ENCODE measurements around the gene ZNF319.

The ZNF319 gene

DNA sequence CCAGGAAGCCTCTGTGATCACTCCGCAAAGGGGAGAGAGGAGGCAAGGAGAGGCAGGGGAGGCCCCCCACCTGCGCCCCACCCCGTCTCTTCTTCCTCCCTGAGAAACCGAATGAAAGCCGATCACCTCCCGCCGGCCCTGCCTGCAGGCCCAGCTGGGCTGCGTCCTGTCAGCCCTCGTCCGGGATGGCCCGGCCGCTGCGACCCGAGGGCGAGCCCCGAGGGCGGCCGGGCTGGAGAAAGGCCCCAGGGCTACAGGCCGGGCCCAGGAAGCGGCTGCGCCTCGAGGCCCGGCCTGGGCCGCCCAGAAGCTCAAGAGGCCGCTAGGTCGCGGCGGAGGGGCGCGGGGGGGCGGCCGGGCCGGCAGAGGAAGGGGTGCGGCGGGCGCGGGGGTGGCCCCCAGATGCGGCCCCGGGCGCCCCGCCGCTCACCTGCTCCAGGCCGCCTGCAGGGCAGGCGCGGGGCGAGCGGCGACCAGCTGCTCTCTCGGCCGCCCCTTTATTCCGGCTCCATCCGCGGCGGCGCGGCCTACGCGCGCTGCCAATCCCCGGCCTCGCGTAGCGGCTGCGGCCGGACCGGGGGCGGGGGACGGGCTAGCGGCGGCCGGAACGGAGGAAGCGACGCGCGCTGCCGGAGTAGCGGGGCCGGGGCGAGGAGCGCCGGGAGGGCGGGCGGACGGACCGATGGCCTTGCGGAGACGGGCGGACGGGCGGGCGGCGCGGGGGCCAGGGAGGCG is at the start of gene ZNF319:
ZNF319 (minus strand) TSS at position 702 of the 735 bp plus-strand sequence. CDS start 2,407 bp downstream, outside the sequence.
- peak within 1 kb of the TSS; percentile 75 to 94 (median 90) for H3K27ac ChIP-seq
- H3K4me3 ChIP-seq, result peak within 1 kb of the TSS; percentile 59 to 88 (median 77)

- H3K4me3 ChIP-seq, result no peak overlapping the region
These were observed 49.0 kb upstream of the ZNF319 start for GRCh38 chr16:58049232-58050185.

GRCh38 chr16:58048494-58049231 is 48.2 kb upstream of the ZNF319 start:
- Histone ChIP-seq H3K27ac (no peak overlapping the region), H3K4me3 (no peak overlapping the region)

More at GRCh38 chr16:58049232-58050185, 49.0 kb upstream of the ZNF319 start:
- no peak overlapping the region for H3K27ac ChIP-seq

- Histone ChIP-seq H3K27ac (peak overlapping the region in 7 of 21 experiments; percentile 3 to 60 (median 22)), H3K4me3 (no peak overlapping the region)
These were observed 47.3 kb upstream of the ZNF319 start for GRCh38 chr16:58047557-58048348.

- peak overlapping the region in 3 of 21 experiments; percentile 22 to 60 (median 33) for H3K27ac ChIP-seq
- no peak overlapping the region for H3K4me3 ChIP-seq
These were observed 46.5 kb upstream of the ZNF319 start for GRCh38 chr16:58046936-58047335.

DNA sequence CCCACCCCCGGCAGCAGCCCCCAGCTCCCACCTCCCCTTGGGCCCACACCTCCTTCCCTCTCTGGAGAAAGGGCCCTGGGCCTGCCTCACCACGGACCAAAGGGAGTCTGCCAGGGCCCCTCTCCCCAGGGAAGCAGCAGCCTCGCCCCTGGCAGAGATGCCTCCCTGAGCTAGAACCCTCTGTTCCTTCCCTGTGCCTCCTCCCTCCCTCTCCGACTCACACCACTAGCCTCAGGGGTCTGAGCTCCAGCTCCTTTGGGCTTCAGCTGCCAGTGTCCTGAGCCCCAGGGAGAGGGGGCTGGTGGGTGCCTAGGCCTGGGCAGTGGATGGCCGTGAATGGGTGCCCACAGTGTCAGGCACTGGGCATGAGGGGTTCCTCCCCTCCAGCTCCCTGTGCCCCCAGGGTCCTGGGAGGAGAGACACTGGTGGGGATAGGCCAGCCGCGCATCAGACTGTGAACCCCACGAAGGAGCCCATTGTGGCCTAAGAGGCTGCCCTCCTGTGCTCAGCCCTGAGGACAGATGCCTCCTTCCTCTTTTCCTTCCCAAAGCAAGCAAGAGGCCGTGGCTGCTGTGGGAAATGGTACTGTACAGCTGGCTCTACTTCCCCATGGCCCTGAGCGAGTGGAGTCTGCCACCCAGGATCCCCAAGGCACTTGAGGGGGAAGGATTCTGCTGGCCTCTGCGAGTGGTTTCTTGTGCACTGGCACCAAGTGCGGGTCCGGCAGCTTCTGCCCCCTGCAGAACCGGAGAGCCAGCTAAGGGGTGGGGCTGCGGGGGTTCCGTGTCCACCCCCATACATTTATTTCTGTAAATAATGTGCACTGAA is 45.8 kb upstream of the ZNF319 start:
- Histone ChIP-seq H3K4me3 (no peak overlapping the region), H3K27ac (no peak overlapping the region)

DNA sequence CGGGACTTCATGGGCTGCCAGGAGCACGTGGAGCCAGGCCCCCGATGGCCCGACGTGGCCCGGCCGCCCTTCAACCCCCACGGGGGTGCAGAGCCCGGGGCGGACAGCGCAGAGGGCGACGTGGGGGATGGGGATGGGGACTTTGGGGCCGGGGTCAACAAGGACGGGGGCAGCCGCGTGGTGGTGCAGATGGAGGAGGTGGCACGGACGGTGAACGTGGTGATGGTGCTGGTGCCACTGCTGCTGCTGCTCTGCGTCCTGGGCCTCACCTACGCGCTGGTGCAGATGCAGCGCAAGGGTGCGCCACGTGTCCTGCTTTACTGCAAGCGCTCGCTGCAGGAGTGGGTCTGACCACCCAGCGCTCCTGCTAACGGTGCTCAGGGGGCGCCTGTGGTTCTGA is 44.6 kb upstream of the ZNF319 start:
- Histone ChIP-seq H3K27ac (no peak overlapping the region), H3K4me3 (no peak overlapping the region)

- H3K4me3 ChIP-seq, result no peak overlapping the region
- H3K27ac ChIP-seq, result no peak overlapping the region
These were observed 44.0 kb upstream of the ZNF319 start for GRCh38 chr16:58044266-58045019.

- Histone ChIP-seq H3K27ac (no peak overlapping the region), H3K4me3 (no peak overlapping the region)
These were observed 43.2 kb upstream of the ZNF319 start for GRCh38 chr16:58043571-58044155.

- H3K4me3 ChIP-seq, result no peak overlapping the region
- no peak overlapping the region for H3K27ac ChIP-seq
These were observed 42.5 kb upstream of the ZNF319 start for GRCh38 chr16:58042886-58043515.

DNA sequence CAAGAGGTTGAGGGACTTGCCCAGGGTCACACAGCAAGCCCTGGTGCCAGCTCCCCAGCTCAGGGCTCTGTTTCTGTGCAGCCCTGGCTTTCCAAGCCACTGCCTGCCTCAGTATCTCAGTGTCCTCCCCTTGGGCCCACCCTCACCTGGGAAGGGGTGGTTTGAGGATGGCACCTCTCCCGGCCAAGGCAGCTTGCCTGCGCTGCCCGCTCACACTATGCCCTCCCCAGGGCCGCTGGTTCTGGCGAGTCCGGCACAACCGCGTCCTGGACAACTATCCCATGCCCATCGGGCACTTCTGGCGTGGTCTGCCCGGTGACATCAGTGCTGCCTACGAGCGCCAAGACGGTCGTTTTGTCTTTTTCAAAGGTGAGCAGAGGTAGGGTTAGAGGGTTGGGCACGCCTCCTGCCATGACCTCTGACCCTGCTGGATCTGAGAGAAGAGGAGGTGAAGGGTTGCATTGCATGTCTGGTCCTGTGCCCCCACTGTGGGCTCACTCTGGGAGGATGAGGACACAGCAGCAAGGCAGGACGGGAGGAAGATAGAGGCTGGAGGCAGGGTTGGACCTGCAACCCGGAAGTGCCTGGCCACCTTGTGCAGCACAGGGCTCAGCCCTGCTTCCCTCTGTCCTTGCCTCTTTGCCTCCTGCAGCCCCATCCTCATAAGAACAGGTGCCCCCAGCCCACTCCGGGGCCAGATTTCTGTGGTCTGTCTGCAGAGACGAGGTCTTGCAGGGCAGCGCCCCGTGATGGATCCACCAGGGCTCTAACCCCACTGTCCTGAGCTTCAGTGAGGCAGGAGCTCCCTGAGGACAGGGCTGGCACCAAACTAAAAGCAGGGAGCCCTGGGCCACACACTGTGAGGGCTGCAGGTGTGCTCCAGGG is 41.8 kb upstream of the ZNF319 start:
- H3K27ac ChIP-seq, result no peak overlapping the region
- H3K4me3 ChIP-seq, result no peak overlapping the region

GRCh38 chr16:58041628-58041955 is 41.1 kb upstream of the ZNF319 start:
- H3K27ac ChIP-seq, result no peak overlapping the region
- no peak overlapping the region for H3K4me3 ChIP-seq

DNA sequence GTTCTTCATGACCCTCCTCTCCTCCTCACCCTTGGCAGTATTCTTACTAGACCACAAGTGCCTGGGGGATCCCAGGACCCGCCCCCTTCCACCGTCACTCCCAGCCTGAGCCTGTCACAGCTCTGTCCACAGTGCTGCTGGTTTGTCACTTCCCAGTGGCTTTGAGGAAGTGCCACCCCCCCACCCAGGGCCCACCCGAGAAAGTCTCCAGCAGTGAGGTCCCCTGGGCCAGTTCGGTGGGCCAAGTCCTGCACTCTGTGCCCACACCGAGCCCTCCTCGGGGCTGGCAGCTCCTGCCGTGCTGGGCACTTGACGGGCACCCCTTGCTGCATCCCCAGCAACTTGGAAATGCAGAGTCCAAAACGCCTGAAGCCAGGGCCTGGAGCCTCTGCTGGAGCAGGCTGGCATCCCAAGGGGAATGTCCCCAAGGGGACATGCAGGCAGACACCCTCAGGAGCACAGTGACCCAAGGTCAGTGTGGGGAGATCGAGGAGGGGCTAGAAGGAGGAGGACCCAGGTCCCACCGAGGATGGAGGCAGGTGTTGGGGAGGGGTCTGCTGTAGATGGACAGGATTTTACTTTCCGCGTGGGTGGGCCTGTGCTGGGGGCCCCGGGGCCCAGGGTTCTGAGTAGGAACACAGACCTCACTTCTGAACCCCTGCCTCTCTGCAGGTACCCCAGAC is 40.6 kb upstream of the ZNF319 start:
- Histone ChIP-seq H3K4me3 (no peak overlapping the region), H3K27ac (no peak overlapping the region)

DNA sequence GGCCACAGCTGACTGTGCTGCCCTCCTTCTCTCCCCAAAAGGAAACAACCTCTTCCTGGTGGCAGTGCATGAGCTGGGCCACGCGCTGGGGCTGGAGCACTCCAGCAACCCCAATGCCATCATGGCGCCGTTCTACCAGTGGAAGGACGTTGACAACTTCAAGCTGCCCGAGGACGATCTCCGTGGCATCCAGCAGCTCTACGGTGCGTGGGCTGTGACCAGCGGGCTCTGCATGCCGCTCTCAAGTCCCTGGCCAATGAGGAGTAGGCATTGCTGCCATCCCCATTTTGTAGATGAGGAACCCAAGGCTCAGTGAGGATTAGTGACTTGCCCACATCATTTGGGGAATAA is 40.0 kb upstream of the ZNF319 start:
- H3K4me3 ChIP-seq, result no peak overlapping the region
- no peak overlapping the region for H3K27ac ChIP-seq

- Histone ChIP-seq H3K27ac (no peak overlapping the region), H3K4me3 (no peak overlapping the region)
These were observed 39.5 kb upstream of the ZNF319 start for GRCh38 chr16:58039829-58040495.
